Effector memory CD4-positive, alpha-beta T cell (primary cell): ENCODE results near the gene P2RY11.

ENCODE experiments used
- DNase-seq, 3 donors: peaks; one replicate each; pipeline ENCODE4 v3.0.0-alpha.2; 2020
- H3K27ac ChIP-seq: 2 replicates; pipeline ENCODE4 v1.7.0; 2013; ENCODE audit warnings: mild to moderate bottlenecking, low read length, moderate library complexity; ENCODE audit not compliant: insufficient read depth, poor library complexity, severe bottlenecking
- H3K27me3 ChIP-seq: replicated peaks from 2 replicates; pipeline ENCODE4 v1.7.0; 2013; ENCODE audit warnings: mild to moderate bottlenecking, low read length; ENCODE audit not compliant: insufficient read depth, control insufficient read depth, poor library complexity, severe bottlenecking
- H3K36me3 ChIP-seq: 2 replicates; pipeline ENCODE4 v1.7.0; 2013; ENCODE audit warnings: mild to moderate bottlenecking, low read length, moderate library complexity; ENCODE audit not compliant: control insufficient read depth, insufficient read depth
- H3K4me1 ChIP-seq: 2 replicates; pipeline ENCODE4 v1.7.0; 2013; ENCODE audit warnings: low read length, mild to moderate bottlenecking; ENCODE audit not compliant: control insufficient read depth, insufficient read depth, poor library complexity, severe bottlenecking
- H3K4me3 ChIP-seq: 2 replicates; pipeline ENCODE4 v1.7.0; 2013; ENCODE audit warnings: low read length, low read depth, mild to moderate bottlenecking; ENCODE audit not compliant: insufficient read depth, poor library complexity, severe bottlenecking
- H3K9me3 ChIP-seq: 2 replicates; pipeline ENCODE4 v1.7.0; 2013; ENCODE audit warnings: mild to moderate bottlenecking, low read length, moderate library complexity; ENCODE audit not compliant: control insufficient read depth
- total RNA-seq, 3 donors: gene quantifications; one replicate each; lab custom pipeline; 2026; lab: John Stamatoyannopoulos, UW

Gene P2RY11, protein sequence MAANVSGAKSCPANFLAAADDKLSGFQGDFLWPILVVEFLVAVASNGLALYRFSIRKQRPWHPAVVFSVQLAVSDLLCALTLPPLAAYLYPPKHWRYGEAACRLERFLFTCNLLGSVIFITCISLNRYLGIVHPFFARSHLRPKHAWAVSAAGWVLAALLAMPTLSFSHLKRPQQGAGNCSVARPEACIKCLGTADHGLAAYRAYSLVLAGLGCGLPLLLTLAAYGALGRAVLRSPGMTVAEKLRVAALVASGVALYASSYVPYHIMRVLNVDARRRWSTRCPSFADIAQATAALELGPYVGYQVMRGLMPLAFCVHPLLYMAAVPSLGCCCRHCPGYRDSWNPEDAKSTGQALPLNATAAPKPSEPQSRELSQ
- 7.7 to 11.4 (median 10.8) reads per million in 3 donors for total RNA-seq

DNA sequence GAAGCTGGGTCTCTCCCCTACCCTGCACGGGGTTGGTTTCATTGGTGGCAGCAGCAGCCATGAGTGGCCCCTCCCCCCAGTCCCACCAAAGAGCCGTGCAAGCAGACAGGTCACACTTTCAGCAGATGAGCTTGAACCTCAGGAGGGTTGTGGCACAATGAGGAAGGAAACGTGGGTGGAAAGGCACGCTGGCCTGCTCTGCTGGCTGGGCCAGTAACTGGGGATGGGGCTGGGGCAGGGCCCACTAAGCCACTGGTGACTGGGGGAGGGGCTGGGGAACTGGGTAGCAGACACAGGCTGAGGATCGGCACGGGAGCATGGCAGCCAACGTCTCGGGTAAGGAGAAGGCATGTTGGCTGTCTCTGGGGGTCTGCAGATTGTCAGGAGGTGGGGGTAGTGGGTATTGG lies at the start of gene P2RY11:
Gene P2RY11 (plus strand): TSS at position 289 of the 407 bp plus-strand sequence. CDS start 29 bp downstream, at position 318.
- Histone ChIP-seq H3K27ac (peak within 1 kb of the TSS; percentile 64), H3K9me3 (no peaks in the 10 kb centered on the region), H3K36me3 (peaks cover 67% of the 10 kb centered on the region), H3K4me1 (peaks cover 47% of the 10 kb centered on the region), H3K4me3 (no peak within 1 kb of the TSS), H3K27me3 (no peaks in the 10 kb centered on the region)
- peak in 1 of 3 donors; percentile 44 for DNase-seq

DNA sequence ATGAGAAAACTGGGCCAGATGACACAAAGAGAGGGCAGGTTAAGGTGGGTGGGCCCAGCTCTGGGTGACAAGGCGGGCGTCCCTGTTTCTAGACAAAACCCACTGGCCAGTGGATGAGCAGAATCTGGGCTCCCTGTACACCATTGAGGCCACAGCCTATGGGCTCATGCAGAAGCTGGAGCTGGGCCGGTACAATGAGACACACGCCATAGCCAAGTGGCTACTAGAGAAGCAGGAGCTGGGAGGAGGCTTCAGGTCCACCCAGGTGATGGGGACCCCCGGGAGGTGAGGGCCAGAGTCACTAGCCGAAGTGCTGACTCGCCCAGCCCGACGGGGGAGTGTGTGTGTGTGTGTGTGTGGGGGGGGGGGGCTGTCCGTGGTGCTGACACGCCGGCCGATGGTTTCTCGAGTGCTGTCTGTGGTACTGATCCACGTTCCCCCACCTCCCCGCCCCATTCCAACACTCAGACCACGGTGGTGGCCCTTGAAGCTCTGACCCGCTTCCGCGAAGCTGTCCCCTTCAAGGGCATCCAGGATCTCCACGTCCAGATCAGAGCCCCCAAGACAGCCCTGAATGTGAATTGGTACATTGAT lies 49.7 kb upstream of the P2RY11 start:
- Histone ChIP-seq H3K4me1 (no peaks in the 10 kb centered on the region), H3K9me3 (no peaks in the 10 kb centered on the region), H3K36me3 (no peaks in the 10 kb centered on the region), H3K4me3 (no peak overlapping the region), H3K27me3 (no peaks in the 10 kb centered on the region), H3K27ac (no peak overlapping the region)
- DNase-seq = no peak

DNA sequence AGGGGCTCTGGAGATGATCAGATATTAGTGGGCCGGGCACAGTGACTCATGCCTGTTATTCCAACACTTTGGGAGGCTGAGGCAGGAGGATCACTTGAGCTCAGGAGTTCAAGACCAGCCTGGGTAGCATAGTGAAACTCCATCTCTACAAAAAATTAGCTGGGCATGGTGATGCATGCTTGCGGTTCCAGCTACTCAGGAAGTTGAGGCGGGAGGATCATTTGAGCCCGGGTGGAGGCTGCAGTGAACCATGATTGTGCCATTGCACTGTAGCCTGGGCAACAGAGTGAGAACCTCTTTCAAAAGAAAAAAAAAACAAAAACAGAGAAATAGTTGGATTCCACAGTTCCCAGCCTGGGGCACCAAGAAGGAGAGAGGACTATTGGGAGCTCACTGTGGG lies 43.3 kb upstream of the P2RY11 start:
- H3K27ac ChIP-seq = no peak overlapping the region
- DNase-seq = no peak
- H3K27me3 ChIP-seq = no peaks in the 10 kb centered on the region
- H3K9me3 ChIP-seq = no peaks in the 10 kb centered on the region
- no peaks in the 10 kb centered on the region for H3K36me3 ChIP-seq
- H3K4me3 ChIP-seq = no peak overlapping the region
- no peaks in the 10 kb centered on the region for H3K4me1 ChIP-seq

DNA sequence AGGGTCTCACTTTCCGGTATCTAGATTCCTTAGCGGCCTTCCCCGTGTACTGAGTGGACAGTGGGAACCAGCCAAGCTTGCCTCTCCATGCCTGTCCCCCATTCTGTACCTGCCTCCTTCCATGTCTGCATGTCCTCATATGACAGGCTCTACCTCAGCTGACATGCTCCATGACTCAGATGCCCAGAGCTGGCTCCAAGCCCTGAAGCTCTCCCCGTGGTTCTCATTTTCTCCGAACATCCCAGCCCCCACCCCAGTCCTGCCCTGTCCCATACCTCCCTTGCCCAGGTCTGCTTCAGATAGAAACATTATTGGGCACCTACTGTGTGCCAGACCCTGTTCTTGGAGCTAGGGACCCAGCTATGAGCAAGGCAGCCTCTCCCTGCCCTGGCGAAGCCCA lies 42.4 kb upstream of the P2RY11 start:
- Histone ChIP-seq H3K4me1 (no peaks in the 10 kb centered on the region), H3K4me3 (no peak overlapping the region), H3K9me3 (no peaks in the 10 kb centered on the region), H3K27ac (no peak overlapping the region), H3K36me3 (no peaks in the 10 kb centered on the region), H3K27me3 (no peaks in the 10 kb centered on the region)
- no peak for DNase-seq

DNA sequence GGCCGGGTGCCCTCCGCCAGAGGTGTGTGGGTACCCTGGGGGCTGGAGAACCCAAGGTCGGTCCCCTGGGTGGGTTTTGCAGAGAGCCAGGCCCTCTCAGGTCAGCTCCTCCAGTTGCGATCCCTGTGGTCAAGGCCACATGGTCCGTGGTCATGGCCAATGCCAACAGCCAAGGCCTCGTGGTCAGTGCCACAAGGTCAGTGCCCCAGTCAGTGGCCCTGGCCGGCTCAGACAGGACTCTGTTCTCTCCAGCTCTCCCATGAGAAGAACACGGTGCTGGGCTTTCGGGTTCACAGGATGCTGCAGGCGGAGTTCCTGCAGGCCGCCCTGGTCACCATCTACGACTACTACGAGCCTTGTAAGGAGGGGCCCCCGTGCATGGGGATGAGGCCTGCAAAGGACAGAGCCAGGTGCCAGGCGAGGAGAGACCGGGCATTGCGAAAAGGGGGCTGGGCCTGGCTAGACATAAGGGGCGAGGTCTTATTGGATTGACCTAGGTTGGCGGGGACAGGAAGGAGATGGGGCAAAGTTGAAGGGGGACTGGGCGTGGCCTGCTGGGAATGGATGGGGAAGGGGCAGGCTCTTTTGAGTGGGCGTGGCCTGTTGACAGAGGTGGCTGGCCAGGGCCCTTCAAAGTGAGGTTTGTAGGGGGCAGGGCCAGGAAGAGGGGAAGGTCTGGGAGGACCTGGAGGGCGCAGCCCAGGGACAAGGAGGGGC lies 40.6 kb upstream of the P2RY11 start:
- Histone ChIP-seq H3K9me3 (no peaks in the 10 kb centered on the region), H3K4me1 (no peaks in the 10 kb centered on the region), H3K27me3 (no peaks in the 10 kb centered on the region), H3K4me3 (no peak overlapping the region), H3K27ac (no peak overlapping the region), H3K36me3 (no peaks in the 10 kb centered on the region)
- DNase-seq = no peak

DNA sequence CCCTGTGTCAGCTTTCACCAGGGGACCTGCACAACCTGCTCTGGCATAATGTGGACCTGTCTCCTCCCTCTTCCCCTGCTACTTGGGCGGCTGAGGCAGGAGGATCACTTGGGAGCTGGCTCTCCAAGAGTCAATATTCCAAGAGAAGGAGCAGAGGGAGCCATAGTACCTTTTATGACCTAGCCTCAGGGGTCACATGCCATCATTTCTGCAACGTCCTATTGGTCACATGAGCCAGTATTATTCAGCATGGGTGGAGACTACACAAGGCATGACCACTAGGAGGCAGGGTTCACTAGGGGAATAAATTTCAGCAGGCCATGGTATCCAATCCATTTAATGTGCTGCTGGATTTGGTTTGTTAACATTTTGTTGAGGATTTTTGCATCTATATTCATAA lies 37.3 kb upstream of the P2RY11 start:
- no peaks in the 10 kb centered on the region for H3K27me3 ChIP-seq
- no peaks in the 10 kb centered on the region for H3K9me3 ChIP-seq
- H3K27ac ChIP-seq = no peak overlapping the region
- no peaks in the 10 kb centered on the region for H3K36me3 ChIP-seq
- H3K4me1 ChIP-seq = no peaks in the 10 kb centered on the region
- DNase-seq = peak in 2 of 3 donors; percentile 23 to 27
- no peak overlapping the region for H3K4me3 ChIP-seq

DNA sequence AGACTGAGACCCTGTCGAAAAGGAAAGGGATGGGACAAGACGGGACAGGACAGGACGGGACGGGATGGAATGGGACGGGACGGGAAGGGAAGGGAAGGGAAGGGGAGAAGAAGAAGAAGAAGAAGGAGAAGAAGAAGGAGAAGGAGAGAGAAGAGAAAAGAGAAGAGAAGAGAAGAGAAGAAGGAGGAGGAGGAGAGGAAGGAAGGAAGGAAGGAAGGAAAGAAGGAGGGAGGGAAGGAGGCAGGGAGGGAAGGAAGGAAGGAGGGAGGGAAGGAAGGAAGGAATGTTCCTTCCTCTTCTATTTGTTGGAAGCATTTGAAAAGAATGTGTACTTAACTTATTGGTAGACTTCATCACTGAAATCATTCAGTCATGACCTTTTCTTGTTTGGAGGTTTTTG lies 35.0 kb upstream of the P2RY11 start:
- H3K27ac ChIP-seq = no peak overlapping the region
- H3K36me3 ChIP-seq = no peaks in the 10 kb centered on the region
- H3K4me3 ChIP-seq = no peak overlapping the region
- DNase-seq = no peak
- no peaks in the 10 kb centered on the region for H3K27me3 ChIP-seq
- no peaks in the 10 kb centered on the region for H3K9me3 ChIP-seq
- no peaks in the 10 kb centered on the region for H3K4me1 ChIP-seq

DNA sequence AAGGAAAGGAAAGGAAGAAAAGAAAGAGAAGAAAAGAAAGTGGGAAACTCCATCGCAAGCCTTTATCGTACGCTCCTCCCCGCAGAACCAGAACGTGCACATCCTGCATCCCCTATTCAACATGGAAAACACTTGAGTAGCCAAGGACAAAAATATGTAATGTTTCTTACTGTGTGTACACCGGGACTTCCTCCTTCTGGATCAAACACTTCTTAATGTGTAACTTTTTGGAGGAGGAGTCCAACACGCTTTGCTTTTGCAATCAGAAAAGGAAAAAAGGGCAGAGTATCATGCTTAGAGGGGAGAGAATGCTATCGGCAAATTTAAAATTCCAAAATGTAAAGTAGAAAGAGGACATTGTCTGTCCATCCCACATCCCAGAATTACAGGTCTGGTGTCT lies 33.2 kb upstream of the P2RY11 start:
- Histone ChIP-seq H3K4me1 (no peaks in the 10 kb centered on the region), H3K27me3 (no peaks in the 10 kb centered on the region), H3K27ac (no peak overlapping the region), H3K9me3 (no peaks in the 10 kb centered on the region), H3K36me3 (no peaks in the 10 kb centered on the region), H3K4me3 (no peak overlapping the region)
- no peak for DNase-seq

DNA sequence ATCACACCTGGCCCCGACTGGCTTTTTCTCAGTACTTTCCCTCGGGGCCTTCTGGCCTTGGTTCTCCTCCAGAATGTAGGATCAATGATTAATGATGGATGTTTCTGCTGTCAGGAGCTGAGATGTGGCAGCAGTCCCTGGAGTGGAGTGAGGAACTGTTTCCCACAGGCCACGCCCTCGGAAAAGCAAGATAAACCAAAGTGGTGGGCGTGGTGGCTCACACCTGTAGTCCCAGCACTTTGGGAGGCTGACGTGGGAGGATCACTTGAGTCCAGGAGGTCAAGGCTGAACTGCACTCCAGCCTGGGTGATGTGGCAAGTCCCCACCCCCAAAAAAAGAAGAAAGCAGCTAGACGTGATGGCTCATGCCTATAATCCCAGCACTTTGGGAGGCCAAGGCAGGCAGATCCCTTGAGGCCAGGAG lies 32.5 kb upstream of the P2RY11 start:
- Histone ChIP-seq H3K36me3 (no peaks in the 10 kb centered on the region), H3K9me3 (no peaks in the 10 kb centered on the region)
- DNase-seq = no peak

DNA sequence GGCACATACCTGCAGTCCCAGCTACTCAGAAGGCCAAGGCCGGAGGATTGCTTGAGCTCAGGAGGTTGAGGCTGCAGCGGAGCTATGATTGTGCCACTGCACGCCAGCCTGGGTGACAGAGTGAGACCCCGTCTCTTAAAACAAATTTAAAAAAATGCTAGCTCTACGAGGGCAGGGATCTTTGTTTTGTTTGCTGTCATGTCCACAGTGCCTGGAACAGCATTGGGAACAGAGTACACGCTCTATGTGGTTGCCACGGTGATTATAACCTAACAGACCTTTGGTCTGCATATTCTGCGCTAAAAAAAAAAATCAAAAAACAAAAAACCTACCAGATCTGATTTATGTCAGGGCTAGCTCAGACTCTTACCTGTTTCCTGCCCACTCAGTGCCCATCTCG lies 27.6 kb upstream of the P2RY11 start:
- no peak overlapping the region for H3K27ac ChIP-seq
- H3K4me1 ChIP-seq = peaks cover 7% of the 10 kb centered on the region
- H3K9me3 ChIP-seq = no peaks in the 10 kb centered on the region
- no peak overlapping the region for H3K4me3 ChIP-seq
- no peaks in the 10 kb centered on the region for H3K27me3 ChIP-seq
- no peak for DNase-seq
- H3K36me3 ChIP-seq = peaks cover under 1% of the 10 kb centered on the region

More for the DNA sequence above, 32.5 kb upstream of the P2RY11 start:
- Histone ChIP-seq H3K4me3 (no peak overlapping the region), H3K27me3 (no peaks in the 10 kb centered on the region), H3K4me1 (no peaks in the 10 kb centered on the region), H3K27ac (no peak overlapping the region)
